ENCODE measurements around the gene DPP10.

- TF ChIP-seq, protein P1, sequence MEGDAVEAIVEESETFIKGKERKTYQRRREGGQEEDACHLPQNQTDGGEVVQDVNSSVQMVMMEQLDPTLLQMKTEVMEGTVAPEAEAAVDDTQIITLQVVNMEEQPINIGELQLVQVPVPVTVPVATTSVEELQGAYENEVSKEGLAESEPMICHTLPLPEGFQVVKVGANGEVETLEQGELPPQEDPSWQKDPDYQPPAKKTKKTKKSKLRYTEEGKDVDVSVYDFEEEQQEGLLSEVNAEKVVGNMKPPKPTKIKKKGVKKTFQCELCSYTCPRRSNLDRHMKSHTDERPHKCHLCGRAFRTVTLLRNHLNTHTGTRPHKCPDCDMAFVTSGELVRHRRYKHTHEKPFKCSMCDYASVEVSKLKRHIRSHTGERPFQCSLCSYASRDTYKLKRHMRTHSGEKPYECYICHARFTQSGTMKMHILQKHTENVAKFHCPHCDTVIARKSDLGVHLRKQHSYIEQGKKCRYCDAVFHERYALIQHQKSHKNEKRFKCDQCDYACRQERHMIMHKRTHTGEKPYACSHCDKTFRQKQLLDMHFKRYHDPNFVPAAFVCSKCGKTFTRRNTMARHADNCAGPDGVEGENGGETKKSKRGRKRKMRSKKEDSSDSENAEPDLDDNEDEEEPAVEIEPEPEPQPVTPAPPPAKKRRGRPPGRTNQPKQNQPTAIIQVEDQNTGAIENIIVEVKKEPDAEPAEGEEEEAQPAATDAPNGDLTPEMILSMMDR (CRISPR knock-in tag; IDR thresholded peaks at IDR 0.05), result no peak
- TF ChIP-seq ZNF251 (CRISPR knock-in tag; IDR thresholded peaks at IDR 0.05) (no peak), ZNF563 (CRISPR knock-in tag; IDR thresholded peaks at IDR 0.05) (no peak), YY1 (IDR thresholded peaks at IDR 0.05; ENCODE audit: insufficient read depth, insufficient replicate concordance, low read depth, low read length) (no peak), ETV5 (CRISPR knock-in tag; IDR thresholded peaks at IDR 0.05; ENCODE audit: borderline replicate concordance) (no peak), MAFF (IDR thresholded peaks at IDR 0.05; ENCODE audit: low read depth, low read length) (no peak), FOXK2 (IDR thresholded peaks at IDR 0.05) (no peak), ATF7 (IDR thresholded peaks at IDR 0.05) (no peak), ATF7 (CRISPR knock-in tag; IDR thresholded peaks at IDR 0.05) (no peak), HDAC2 (CRISPR knock-in tag; IDR thresholded peaks at IDR 0.05) (no peak), EZH2 (conservative IDR thresholded peaks at IDR 0.05; ENCODE audit: low read depth, low read length) (no peak)
- TF ChIP-seq, protein P2, sequence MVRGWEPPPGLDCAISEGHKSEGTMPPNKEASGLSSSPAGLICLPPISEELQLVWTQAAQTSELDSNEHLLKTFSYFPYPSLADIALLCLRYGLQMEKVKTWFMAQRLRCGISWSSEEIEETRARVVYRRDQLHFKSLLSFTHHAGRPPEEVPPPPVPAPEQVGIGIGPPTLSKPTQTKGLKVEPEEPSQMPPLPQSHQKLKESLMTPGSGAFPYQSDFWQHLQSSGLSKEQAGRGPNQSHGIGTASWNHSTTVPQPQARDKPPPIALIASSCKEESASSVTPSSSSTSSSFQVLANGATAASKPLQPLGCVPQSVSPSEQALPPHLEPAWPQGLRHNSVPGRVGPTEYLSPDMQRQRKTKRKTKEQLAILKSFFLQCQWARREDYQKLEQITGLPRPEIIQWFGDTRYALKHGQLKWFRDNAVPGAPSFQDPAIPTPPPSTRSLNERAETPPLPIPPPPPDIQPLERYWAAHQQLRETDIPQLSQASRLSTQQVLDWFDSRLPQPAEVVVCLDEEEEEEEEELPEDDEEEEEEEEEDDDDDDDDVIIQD (CRISPR knock-in tag; IDR thresholded peaks at IDR 0.05; ENCODE audit: low read depth), result no peak
- TF ChIP-seq, protein P3, sequence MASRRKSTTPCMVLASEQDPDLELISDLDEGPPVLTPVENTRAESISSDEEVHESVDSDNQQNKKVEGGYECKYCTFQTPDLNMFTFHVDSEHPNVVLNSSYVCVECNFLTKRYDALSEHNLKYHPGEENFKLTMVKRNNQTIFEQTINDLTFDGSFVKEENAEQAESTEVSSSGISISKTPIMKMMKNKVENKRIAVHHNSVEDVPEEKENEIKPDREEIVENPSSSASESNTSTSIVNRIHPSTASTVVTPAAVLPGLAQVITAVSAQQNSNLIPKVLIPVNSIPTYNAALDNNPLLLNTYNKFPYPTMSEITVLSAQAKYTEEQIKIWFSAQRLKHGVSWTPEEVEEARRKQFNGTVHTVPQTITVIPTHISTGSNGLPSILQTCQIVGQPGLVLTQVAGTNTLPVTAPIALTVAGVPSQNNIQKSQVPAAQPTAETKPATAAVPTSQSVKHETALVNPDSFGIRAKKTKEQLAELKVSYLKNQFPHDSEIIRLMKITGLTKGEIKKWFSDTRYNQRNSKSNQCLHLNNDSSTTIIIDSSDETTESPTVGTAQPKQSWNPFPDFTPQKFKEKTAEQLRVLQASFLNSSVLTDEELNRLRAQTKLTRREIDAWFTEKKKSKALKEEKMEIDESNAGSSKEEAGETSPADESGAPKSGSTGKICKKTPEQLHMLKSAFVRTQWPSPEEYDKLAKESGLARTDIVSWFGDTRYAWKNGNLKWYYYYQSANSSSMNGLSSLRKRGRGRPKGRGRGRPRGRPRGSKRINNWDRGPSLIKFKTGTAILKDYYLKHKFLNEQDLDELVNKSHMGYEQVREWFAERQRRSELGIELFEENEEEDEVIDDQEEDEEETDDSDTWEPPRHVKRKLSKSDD (CRISPR knock-in tag; IDR thresholded peaks at IDR 0.05; ENCODE audit: low read depth), result no peak
These were observed 75.1 kb downstream of the DPP10 start for GRCh38 chr2:114517580-114517979.

Data from HepG2 (cell line).